ENCODE measurements around the gene LRP1B.

- TF ChIP-seq POLR2A (IDR thresholded peaks at IDR 0.05) (no peak), CTCF (IDR thresholded peaks at IDR 0.05 in 4 of 5, conservative IDR thresholded peaks at IDR 0.05 in 1 of 5) (no peak)
Measured at GRCh38 chr2:141517180-141517851, 613.5 kb downstream of the LRP1B start.
